ENCODE measurements around the gene KIF23.

GRCh38 chr15:69394556-69395282 is 19.4 kb upstream of the KIF23 start:
- TF ChIP-seq CTCF (conservative IDR thresholded peaks at IDR 0.05) (peak; percentile 92), EZH2 (IDR thresholded peaks at IDR 0.05; ENCODE audit: low read depth) (no peak)
